ENCODE measurements around the gene SRP19.
"Not testable (repeated sequence)": the region's sequence is repeated elsewhere in the genome, so short reads cannot be mapped to it uniquely, and the experiment has no call there.

The SRP19 gene

DNA sequence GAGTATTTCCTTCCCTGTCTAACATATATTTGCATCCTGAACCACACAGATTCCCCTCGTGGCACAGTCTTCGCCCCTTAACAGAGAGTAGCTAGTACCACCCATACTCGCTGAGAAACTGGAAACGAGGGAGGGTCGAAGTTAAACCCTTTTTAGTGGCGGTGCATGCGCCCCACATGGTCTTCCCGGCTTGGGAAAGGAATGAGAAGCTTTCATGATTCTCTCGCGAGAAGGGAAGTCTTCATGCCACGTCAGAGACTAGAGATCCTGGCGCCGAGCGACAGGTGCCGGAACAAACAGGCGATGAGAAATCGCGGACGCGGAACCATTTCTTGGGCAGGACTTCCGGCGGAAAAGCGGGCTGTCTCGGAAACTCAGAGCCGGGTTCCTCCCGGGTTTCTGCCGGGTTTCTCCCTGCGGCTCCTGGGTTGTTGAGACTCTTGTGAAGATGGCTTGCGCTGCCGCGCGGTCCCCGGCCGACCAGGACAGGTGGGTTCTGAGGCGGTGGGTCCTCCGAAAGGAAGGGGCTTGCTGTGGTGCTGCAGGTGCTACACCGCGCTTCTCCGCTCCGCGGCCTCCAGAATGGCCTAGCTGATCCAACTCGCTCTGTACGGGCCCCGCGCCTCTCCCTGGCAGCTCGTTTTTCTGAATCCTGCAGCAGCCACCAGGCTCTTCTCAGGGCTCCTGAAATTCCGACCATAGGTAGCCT is at the start of gene SRP19:
TSS of gene SRP19 (plus strand) at position 359 of the 709 bp plus-strand sequence. CDS start at position 449, 90 bp downstream.
- DNase-seq (ENCODE audit: low spot score) = peak; percentile 94

DNA sequence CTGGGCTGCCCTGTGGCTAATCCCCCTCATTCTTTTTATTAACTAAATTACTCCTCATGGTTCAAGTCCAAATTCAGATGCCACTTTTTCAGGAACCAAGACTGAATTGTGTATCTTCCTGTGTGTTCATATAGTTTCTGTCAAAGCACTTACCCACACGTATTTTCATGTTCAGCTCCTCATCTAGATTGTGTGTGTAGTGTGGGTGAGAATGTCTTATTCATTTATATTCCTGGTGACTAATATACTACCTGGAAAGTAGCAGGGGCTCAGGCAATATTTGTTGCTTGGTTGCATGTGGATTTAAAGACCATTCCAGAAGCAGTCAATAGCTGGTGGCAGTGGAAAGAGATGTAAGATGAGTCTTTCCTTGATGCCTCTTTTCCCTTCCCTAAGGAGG is 48.5 kb upstream of the SRP19 start:
- no peak for DNase-seq (ENCODE audit: low spot score)

DNA sequence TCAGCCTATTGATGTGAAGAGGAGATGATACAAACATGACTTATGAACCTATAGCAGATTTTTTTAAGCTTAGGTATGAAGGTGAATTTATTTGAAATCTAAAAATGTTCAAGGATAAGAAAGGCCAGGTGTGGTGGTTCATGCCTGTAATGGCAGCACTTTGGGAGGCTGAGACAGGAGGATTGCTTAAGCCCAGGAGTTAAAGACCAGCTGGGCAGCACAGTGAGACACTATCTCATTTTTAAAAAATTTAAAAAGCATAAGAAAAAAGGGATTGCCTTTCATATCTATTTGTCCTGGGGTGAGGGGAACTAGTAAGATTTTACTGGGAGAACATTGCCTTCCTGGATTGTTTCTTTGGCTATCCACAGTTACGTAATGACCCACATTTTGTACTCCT is 40.8 kb upstream of the SRP19 start:
- no peak for DNase-seq (ENCODE audit: low spot score)

DNA sequence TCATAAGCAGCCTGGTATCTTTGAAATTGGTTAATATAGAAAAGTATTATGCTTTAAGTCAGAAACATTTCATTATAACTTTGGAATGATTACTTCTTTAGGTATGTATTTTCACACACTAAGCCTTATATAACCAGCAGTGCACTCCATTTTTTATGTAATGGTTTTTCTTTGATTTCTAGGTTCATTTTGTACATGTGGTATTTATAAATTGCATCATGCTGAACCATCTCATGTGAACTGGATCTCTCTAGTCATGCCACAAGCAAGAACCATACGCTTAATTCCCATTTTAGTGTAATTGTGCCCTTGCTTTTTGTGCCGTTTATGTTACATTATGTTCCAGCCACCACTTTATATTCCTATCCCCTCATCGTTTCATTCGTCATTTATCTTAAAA is 38.6 kb upstream of the SRP19 start:
- no peak for DNase-seq (ENCODE audit: low spot score)

DNA sequence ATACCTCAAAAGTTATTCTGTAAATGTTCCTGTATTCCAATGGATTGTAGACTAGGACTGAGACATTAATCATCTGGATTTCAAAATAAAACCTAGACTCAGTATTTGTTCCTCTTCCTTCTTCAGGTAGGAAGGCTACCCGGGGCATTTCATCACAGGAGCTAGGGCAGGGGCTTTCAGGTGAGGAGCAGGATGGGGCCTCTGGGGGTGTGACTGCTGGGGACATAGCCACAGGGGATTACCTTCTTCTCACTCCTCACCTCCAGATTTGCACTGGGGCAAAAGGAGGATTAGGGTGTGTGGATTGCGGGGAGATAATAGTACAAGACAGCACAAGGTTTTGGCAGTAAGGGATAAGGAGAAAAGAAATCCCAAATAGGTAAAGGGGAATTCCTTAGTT is 37.9 kb upstream of the SRP19 start:
- no peak for DNase-seq (ENCODE audit: low spot score)

DNA sequence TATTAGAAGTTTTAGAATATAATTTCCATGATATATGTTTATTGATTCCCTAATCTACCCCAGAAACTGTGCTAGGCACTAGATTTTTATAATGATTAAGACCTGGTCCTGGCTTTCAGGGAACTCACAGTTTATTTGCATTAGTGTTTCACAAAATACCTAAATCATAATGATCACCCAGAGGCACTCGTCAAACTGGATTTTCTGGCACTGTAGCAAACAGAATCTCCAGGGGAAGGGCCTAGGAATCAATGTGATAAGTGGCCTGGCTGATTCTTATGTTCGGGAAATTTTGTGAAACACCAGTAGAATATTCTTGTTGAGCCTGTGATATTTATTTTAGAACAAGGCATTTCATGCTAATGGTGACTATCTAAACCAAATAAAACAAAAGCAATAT is 37.4 kb upstream of the SRP19 start:
- DNase-seq (ENCODE audit: low spot score) = no peak

DNA sequence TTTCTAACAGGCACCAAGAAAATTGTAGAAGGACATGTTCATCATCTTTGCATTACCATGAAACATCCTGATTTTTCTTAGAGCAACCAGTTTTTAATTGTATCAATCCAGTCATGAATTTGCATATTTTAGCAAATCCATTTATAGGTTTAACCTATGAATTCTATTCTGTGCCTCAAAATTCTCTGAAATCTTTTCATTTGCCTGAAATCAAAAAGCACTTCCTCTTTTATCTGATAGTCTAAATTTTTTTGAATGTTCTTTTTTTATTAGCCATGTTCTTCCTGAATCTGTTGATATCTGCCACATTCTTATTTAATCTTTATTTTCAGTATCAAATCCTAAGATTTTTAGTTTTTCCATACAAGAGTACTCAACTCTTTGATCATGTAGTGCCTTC is 36.9 kb upstream of the SRP19 start:
- no peak for DNase-seq (ENCODE audit: low spot score)

DNA sequence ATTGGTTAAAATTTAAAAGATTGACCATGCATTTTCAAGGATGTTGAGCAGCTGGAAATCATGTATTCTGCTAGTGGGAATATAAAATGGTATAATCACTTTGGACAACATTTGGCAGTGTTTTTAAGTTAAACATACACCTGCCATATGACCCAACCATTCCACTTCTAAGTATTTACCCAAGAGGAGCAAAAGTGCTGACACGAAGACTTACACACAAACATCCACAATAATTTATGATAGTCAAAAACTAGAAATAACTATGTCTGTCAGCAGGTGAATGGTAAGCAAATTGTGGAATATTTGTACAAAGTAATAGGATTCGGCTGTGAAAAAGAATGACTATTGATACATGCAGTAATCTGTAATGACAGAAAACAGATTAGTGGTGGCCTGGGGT is 30.7 kb upstream of the SRP19 start:
- DNase-seq (ENCODE audit: low spot score) = no peak

DNA sequence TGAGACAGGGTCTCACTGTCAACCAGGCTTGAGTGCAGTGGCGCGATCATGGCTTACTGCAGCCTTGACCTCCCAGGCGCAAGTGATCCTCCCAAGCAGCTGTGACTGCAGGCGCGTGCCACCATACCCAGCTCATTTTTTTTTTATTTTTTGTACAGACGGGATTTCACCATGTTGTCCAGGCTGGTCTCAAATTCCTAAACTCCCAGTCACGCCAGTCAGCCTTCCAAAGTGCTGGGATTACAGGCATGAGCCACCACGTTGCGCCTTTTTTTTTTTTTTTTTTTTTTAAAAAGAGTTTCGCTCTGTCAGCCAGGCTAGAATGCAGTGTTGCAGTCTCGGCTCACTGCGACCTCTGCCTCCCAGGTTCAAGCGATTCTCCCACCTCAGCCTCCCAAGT is 27.1 kb upstream of the SRP19 start:
- no peak for DNase-seq (ENCODE audit: low spot score)

DNA sequence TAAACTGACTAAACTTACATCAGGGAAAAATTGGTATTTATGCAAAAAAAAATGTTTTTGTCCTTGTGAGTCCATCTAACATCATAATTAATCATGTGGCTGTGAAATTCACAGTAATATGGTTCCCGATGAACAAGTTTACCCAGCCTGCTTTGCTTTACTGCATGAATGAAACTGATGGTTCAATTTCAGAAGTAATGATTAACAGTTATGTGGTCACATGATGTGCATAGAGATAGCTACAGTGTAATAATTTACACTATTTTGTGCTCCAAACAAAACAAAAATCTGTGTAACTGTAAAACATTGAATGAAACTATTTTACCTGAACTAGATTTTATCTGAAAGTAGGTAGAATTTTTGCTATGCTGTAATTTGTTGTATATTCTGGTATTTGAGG is 16.6 kb upstream of the SRP19 start:
- no peak for DNase-seq (ENCODE audit: low spot score)

DNA sequence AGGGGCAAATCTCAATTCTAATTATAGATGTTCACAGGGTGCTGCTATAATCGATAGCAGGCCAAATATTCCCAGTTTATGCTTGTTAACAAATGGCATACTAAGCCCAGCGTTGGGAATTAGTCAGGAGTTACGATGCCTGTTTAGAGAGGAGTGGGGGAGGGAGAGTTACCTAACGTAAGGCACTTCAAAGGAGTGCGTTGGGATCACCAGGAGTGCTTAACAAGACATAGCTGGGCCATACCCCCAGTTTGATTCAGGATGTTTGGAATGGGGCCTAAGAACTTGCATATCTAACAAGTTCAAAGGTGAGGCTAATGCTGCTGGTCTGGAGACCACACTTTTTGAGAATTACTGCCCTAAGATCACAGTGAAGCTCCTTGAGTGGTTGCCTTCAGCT is 14.5 kb upstream of the SRP19 start:
- no peak for DNase-seq (ENCODE audit: low spot score)

DNA sequence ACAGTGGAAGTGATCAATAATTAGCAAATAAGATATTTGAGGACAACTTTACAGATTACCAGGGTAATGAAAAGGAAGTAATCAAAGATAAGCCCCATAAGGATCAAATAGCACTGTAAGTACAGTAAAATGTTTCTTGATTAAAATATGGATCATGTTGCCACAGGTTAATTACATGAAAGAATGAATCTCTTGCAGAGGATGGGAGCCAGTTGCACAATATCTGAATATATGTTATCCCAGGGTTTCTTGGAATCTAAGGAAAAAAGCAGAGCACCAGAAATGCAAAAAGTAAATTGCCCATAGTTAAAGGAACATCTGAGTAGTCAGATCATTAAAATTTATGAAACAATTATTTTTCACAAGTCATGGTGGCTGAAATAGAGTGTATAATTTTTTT is 13.8 kb upstream of the SRP19 start:
- DNase-seq (ENCODE audit: low spot score) = no peak

DNA sequence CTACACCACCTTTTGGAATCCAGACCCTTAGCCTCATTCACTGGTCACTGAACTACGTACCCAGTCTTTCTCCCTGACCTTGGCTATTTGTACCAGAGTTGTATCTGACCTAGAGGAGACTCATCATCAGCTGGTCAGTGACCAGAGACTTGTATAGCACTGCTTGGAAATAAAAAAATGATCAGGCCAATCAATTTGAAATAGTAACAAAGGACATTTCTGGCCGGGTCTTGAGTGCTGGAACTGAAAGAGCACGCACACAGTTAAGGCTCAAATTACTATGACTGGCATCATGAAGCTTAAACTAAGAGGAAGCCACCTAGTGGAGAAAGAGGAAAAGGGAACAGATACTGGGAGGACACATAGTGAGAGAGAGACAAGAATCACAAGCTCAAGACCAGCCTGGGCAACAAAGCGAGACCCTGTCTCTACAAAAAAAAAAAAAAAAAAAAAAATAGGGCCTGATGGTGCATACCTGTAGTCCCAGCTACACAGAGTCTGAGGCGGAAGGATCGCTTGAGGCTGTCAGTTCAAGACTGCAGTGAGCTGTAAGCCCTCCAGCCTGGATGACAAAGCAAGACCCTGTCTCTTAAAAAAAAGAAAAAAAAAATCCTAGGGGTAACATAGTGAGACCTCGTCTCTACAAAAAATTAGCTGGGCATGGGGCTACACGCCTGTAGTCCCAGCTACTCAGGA is 12.8 kb upstream of the SRP19 start:
- DNase-seq (ENCODE audit: low spot score) = peak; percentile 55

DNA sequence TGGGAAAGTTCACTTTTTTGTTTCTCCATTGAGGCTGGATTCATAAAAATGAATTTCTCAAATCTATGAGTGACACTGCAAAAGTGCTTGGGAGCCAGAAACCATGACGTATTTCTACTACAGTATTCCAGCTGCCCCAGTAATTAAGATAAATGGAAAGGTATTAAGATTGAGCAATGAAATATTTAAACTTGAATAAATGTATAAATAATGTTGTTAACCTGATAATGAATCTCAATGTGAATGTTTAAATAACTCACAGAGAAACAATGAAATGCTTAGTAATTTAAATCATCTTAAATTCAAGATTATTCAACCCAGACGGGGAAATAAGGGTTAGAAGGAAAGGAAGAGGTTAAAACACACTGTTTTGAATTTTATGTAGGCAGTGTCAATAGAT is 11.2 kb upstream of the SRP19 start:
- no peak for DNase-seq (ENCODE audit: low spot score)

DNA sequence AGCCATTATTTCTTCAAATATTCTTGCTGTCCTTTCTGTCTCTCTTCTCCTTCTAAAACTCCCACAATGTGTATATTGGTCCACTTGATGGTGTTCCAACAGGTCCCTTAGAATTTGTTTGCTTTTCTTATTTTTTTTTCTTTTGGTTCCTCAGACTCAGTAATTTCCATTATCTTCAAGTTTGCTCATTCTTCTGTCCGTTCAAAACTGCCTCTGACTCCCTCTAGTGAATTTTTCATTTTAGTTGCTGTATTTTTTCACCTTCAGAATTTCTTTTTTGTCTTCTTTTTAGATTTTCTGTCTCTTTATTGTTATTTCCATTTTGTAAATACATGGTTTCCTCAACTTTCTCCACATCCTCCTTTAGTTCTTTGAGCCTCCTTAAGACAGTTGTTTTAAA is 6.4 kb upstream of the SRP19 start:
- no peak for DNase-seq (ENCODE audit: low spot score)

DNA sequence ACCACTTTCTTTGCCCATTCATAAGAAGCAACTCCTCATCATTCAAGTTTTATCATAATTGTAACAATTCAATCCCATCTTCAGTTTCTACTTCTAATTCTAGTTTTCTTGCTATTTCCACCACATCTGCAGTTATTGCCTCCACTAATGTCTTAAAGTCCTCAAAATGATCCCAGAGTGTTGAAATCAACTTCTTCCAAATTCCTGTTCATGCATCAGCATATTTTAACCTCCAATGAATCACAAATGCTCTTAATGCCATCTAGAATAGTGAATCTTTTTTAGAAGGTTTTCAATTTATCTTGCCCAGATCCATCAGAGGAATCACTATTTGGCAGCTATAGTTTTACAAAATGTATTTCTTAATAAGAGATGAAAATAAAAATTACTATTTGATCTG is 3.2 kb upstream of the SRP19 start:
- no peak for DNase-seq (ENCODE audit: low spot score)

DNA sequence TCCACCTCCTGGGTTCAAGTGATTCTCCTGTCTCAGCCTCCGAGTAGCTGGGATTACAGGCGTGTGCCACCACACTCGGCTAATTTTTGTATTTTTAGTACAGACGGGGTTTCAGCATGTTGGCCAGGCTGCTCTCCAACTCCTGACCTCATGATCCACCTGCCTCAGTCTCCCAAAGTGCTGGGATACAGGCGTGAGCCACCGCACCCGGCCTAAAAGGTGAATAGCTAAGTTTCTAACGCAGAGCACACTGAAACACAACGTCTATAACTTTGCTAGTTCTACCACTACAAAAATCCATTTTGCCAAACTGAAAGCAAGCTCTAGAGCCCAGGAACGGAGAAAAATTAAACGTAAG is 537 bp upstream of the SRP19 start:
- not testable (repeated sequence) for DNase-seq (ENCODE audit: low spot score)

DNA sequence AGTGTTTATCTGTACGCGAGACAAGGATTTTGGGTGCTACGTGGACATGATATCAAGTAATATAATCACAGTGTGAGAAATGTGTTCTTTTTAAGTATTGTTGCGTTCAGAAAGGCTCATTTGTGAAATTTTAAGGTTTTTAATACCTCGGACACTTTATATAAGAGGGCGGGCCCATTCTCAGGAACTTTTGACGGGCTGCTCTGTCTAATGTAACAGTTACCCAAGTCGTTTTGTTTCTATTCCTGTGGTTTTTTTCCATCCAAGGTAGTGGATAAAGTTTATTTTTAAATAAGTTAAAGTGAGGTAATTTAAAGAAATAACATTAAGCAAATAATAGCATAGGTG is 525 bp downstream of the SRP19 start:
- no peak for DNase-seq (ENCODE audit: low spot score)

DNA sequence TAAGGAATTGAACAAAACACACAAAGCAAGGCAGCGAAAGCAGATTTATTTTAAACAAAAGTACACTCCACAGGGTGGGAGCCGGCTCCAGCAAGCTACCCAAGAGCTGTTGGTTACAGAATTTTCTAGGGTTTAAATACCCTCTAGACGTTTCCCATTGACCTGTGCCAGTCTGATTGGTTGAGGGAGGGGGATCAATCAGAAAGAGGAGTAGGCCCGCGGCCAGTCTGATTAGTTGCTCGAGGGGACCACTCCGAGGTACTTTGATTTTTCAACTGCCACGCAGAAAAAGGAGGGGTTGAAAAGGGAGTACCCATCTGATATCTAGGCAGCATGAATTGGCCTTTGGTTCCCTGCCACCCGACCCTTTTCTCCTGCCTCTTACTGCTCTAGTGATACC is 998 bp downstream of the SRP19 start:
- peak; percentile 44 for DNase-seq (ENCODE audit: low spot score)

DNA sequence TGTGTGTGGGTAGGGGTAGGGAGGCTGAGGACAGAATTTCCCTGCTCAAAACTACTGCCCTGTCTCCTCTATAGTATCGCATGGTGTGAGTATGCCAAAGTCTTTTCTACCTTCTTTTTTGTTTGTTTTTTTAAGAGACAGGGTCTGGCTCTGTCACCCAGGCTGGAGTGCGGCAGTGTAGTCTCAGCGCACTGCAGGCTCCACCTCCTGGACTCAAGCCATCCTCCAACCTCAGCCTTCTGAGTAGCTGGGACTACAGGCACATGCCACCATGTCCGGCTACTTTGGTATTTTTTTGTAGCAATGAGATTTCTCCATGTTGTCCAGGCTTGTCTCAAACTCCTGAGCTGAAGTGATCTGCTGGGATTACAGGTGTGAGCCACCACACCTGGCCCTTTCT is 2.5 kb downstream of the SRP19 start:
- DNase-seq (ENCODE audit: low spot score) = no peak

DNA sequence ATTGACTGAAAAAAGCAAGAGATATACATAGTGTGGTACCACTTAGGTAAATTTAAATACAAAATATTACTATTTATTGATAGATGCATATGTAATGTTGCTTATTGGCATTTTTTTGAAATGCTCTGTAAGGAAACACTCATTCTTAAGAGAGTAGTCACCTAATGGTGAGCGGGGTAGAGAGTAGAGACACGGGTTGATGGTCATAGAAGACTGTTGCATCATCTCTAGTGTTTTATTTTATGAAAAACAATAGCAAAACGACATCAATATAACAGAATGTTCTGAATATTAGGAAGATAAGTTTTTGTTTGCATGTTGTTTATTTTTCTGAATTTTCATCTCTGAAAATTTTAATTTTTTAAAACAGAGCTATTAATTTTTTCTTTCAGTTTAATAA is 4.0 kb downstream of the SRP19 start:
- no peak for DNase-seq (ENCODE audit: low spot score)

DNA sequence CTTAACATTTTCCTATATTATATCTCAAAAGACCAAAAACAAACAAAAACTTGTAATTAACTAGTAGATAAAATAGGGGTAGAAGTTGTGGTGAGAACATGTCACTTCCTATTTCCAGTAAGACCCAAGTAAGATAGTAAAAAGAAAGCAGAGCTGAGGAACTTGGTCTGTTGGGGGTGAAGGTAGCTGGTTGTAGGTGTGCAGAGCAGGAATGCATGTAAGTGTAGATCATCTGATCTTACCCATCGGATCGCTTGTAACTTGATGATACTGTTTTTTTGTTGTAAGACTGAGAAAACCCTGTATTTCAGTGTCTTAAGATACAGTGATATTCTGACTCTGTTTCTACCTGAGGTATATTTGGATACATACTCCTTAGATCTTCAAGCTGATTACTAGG is 5.7 kb downstream of the SRP19 start:
- DNase-seq (ENCODE audit: low spot score) = no peak

DNA sequence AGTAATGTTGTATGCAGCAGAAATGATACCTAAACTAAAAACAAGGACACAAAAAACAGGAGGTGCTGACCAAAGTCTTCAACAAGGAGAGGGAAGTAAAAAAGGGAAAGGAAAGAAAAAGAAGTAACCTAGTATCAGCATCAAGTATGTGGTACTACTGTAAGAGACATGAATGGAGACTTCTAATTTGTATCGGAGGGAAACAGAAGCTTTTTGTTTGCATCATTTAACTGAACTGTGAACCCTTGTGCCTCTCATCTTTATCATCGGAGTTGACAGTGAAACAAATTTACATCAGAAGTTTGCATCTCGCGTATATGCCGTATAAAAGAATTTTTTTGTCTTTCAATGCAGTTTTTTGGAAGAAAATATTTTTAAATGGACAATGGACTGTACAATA is 6.3 kb downstream of the SRP19 start:
- no peak for DNase-seq (ENCODE audit: low spot score)

DNA sequence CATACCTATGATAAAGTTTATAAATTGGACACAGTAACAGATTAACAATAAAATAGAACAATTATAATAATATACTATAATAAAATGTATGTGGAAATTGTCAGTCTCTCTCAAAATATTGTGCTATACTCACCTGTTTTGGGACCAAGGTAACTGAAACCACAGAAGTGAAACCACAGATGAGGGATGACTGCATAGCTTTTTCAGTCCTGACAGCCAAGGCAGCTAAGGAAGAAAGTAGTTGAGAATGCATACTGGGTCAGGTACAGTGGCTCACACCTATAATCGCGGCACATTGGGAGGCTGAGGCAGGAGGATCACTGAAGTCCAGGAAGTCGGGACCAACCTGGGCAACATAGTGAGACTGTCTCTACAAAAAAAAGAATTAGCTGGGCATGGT is 8.9 kb downstream of the SRP19 start:
- no peak for DNase-seq (ENCODE audit: low spot score)

Measured in D341Med (cell line).